Fibroblast of lung (primary cell): ENCODE measurements around the gene TSSK6. TPM values are rescaled to one million over a fixed set of nuclear protein-coding genes. Genes with fewer than 3 reads are reported as not detected.

Experiments
- DNase-seq, 2 donors: peaks; one replicate each; pipeline versions ENCODE4 v3.0.0 to v3.0.0-alpha.2; 2010; ENCODE audit warnings: low read depth in 2 of 2
- H2AFZ ChIP-seq: 2 replicates; pipeline ENCODE4 v1.5.1; 2012; ENCODE audit warnings: low read length, control low read depth, inconsistent platforms
- H3K27ac ChIP-seq: 2 replicates; pipeline ENCODE4 v1.5.1; 2011; ENCODE audit warnings: low read length, control low read depth; ENCODE audit not compliant: insufficient read depth
- H3K27me3 ChIP-seq: 2 replicates; pipeline ENCODE4 v1.5.1; 2011; ENCODE audit warnings: mild to moderate bottlenecking, low read length; ENCODE audit not compliant: control insufficient read depth, insufficient read depth
- H3K36me3 ChIP-seq: 2 replicates; pipeline ENCODE4 v1.5.1; 2011; ENCODE audit warnings: low read length; ENCODE audit not compliant: control insufficient read depth, insufficient read depth
- H3K4me1 ChIP-seq: 2 replicates; pipeline ENCODE4 v1.5.1; 2011; ENCODE audit warnings: low read length; ENCODE audit not compliant: control insufficient read depth, insufficient read depth; ENCODE audit errors: extremely low read depth
- H3K4me2 ChIP-seq: 2 replicates; pipeline ENCODE4 v1.5.1; 2011; ENCODE audit warnings: low read length, control low read depth; ENCODE audit not compliant: insufficient read depth; ENCODE audit errors: extremely low read depth
- H3K4me3 ChIP-seq, 4 experiments: fragments of 200-600 bp in 1 of 4; sonication (generic) in 1 of 4; replicated peaks in 1 of 4; 2 replicates each; pipeline ENCODE4 v1.5.1; 2011 to 2016; ENCODE audit warnings: low read length in 4 of 4, low read depth in 3 of 4, mild to moderate bottlenecking in 3 of 4, control low read depth in 2 of 4, inconsistent platforms in 1 of 4, mixed read lengths in 1 of 4; ENCODE audit not compliant: insufficient read depth in 1 of 4; ENCODE audit errors: control extremely low read depth in 1 of 4
- H3K79me2 ChIP-seq: 2 replicates; pipeline ENCODE4 v1.5.1; 2012; ENCODE audit warnings: mild to moderate bottlenecking, low read length, inconsistent platforms; ENCODE audit not compliant: control insufficient read depth, insufficient read depth
- H3K9ac ChIP-seq: 2 replicates; pipeline ENCODE4 v1.5.1; 2011; ENCODE audit warnings: mild to moderate bottlenecking, low read length, control low read depth; ENCODE audit not compliant: insufficient read depth
- H3K9me3 ChIP-seq: 2 replicates; pipeline ENCODE4 v1.5.1; 2012; ENCODE audit warnings: low read depth, low read length; ENCODE audit not compliant: control insufficient read depth, insufficient read depth
- H4K20me1 ChIP-seq: 2 replicates; pipeline ENCODE4 v1.5.1; 2011; ENCODE audit warnings: low read length; ENCODE audit not compliant: control insufficient read depth, insufficient read depth; ENCODE audit errors: extremely low read depth
- EZH2 ChIP-seq: IDR thresholded peaks from 2 replicates; pipeline ENCODE4 v1.5.1; 2012; ENCODE audit warnings: low read length, control low read depth, mild to moderate bottlenecking; ENCODE audit errors: missing control alignments
- polyA plus RNA-seq, 2 donors: library from polyadenylated mRNA; depleted of rRNA in 1 of 2; stranded (reverse) in 1 of 2; unstranded in 1 of 2; fragments of >200 nt; gene quantifications; 2 replicates each; pipeline ENCODE4 v1.2.1, GENCODE V29; 2011 to 2012; ENCODE audit warnings: missing spikeins in 1 of 2
- total RNA-seq: library from RNA; depleted of rRNA; stranded (reverse); fragments of >200 nt; gene quantifications from 2 replicates; pipeline ENCODE4 v1.2.1, GENCODE V29; 2014
- TF ChIP-seq, protein P1 (sequence below), 2 donors: IDR thresholded peaks in 1 of 2; conservative IDR thresholded peaks in 1 of 2; 1 replicate in 1 of 2; 2 replicates in 1 of 2; pipeline ENCODE4 v1.5.1; 2011 to 2012; ENCODE audit warnings: low read length in 2 of 2, control low read depth in 1 of 2, inconsistent platforms in 1 of 2, low read depth in 1 of 2, mild to moderate bottlenecking in 1 of 2

Gene TSSK6
- total and polyA plus RNA-seq, 2 donors (not counting 1 experiment from before 2014, with no cell fraction given), result 0.47 to 5.8 TPM

DNA sequence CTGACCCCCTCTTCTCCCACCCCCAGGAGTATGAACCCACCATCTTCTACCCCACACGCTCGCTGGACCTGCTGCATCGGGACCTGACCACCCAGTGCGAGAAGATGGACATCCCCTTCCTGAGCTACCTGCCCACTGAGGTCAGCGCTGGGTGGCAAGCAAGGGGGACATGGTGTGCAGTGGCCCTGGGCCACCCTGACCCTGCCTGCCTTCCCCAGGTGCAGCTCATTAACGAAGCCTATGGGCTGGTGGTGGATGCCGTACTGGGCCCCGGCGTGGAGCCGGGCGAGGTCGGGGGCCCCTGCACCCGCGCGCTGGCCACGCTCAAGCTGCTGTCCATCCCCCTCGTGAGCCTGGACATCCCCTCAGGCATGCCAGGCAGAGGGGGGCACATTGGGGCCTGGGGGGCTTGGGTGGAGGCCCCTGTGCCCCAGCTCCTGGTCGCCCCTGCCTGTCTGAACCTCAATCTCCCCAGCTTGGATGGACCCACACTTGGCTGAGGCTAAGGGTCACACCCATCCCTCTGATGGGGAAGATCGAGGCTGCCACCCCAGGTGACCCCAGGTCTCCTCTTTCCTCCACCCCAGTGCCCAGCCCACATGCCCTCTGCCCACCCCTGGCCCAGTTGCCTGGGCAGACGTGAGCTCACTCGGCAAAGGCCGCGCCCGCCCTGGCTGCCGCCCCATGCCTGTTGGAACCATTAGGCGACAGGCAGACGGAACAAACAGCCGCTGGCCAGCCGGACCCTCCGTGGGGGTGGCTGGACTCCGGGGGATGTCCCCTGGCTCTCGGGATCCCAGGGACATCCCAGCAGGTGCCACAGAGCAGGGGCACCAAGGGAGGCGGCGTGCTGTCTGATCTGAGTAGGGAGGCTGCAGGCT, 20.2 kb upstream of the TSSK6 start:
- TF ChIP-seq EZH2, result no peak
- TF ChIP-seq, protein P1, sequence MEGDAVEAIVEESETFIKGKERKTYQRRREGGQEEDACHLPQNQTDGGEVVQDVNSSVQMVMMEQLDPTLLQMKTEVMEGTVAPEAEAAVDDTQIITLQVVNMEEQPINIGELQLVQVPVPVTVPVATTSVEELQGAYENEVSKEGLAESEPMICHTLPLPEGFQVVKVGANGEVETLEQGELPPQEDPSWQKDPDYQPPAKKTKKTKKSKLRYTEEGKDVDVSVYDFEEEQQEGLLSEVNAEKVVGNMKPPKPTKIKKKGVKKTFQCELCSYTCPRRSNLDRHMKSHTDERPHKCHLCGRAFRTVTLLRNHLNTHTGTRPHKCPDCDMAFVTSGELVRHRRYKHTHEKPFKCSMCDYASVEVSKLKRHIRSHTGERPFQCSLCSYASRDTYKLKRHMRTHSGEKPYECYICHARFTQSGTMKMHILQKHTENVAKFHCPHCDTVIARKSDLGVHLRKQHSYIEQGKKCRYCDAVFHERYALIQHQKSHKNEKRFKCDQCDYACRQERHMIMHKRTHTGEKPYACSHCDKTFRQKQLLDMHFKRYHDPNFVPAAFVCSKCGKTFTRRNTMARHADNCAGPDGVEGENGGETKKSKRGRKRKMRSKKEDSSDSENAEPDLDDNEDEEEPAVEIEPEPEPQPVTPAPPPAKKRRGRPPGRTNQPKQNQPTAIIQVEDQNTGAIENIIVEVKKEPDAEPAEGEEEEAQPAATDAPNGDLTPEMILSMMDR (conservative IDR thresholded peaks at IDR 0.05 in 1 of 2, IDR thresholded peaks at IDR 0.05 in 1 of 2; ENCODE audit: low read depth in 1 of 2, low read length in 2 of 2), result no peak
- Histone ChIP-seq H4K20me1 (no peaks in the 10 kb centered on the region), H3K27ac (no peak overlapping the region), H3K27me3 (peaks cover 3% of the 10 kb centered on the region), H3K79me2 (no peaks in the 10 kb centered on the region), H3K9ac (no peak overlapping the region), H3K9me3 (no peaks in the 10 kb centered on the region), H3K4me2 (no peak overlapping the region), H3K36me3 (no peaks in the 10 kb centered on the region), H3K4me1 (no peaks in the 10 kb centered on the region), H2AFZ (no peak overlapping the region), H3K4me3 (no peak overlapping the region)
- DNase-seq, result no peak

DNA sequence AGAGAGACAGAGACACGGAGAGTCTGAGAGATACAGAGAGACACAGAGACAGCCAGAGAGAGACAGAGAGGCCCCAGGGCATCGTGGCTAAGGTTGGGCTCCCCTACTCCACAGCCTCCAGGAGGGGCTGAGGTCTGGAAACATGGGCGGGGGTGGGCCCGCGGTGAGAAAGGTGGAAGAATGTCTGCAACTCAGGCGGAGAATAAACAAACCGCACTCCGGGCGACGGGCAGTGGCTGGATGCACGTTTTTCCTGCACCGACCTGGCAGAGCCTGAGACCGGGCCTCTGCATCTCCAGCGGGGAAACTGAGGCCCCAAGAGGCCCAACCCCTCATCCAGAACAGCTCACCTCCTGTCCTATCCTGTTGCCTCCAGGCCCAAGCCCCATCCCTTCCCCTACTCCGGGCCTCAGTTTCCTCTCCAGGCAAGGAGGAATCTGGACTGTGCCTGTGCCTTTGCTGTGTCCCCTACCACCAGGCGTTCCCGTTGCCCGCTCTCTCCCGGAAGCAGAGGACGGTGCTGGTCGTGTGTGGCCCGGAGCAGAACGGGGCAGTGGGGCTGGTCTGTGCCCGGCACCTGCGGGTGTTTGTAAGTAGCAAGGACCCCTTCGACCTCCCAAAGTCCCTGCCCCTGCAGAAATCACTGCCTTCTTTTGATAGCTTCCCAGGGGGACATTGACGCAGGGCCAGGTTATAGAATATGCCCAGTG, 19.4 kb upstream of the TSSK6 start:
- no peak for DNase-seq
- Histone ChIP-seq H3K4me1 (no peaks in the 10 kb centered on the region), H3K4me3 (no peak overlapping the region), H4K20me1 (no peaks in the 10 kb centered on the region), H3K9me3 (no peaks in the 10 kb centered on the region), H3K27ac (no peak overlapping the region), H3K4me2 (no peak overlapping the region), H2AFZ (no peak overlapping the region), H3K79me2 (no peaks in the 10 kb centered on the region), H3K36me3 (no peaks in the 10 kb centered on the region), H3K9ac (no peak overlapping the region), H3K27me3 (peaks cover 3% of the 10 kb centered on the region)
- no peak for TF ChIP-seq EZH2
- TF ChIP-seq, protein P1 (conservative IDR thresholded peaks at IDR 0.05 in 1 of 2, IDR thresholded peaks at IDR 0.05 in 1 of 2; ENCODE audit: low read depth in 1 of 2, low read length in 2 of 2), result no peak

DNA sequence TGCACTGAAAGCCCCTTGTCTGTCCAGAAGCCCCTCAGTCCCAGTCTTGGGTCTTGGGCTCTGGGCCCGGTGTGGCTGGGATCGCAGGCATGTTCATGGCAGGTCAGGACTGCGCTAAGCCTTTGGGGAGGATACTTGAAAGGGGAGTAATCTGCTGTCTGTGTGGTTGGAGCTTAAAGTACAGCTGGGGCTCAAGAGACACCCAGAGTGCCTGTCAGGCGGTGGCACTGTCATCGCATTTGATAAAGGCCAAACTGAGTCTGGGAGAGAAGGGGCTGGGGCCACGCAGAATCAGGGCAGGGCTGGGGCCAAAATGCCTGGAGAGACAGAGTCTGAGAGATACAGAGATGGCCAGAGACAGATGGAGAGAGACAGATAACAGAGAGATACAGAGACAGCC, 18.5 kb upstream of the TSSK6 start:
- Histone ChIP-seq H3K36me3 (no peaks in the 10 kb centered on the region), H3K4me3 (no peak overlapping the region), H3K9me3 (no peaks in the 10 kb centered on the region), H3K9ac (no peak overlapping the region), H4K20me1 (no peaks in the 10 kb centered on the region), H3K27ac (no peak overlapping the region), H3K4me2 (no peak overlapping the region), H2AFZ (no peak overlapping the region), H3K27me3 (no peaks in the 10 kb centered on the region), H3K79me2 (no peaks in the 10 kb centered on the region), H3K4me1 (no peaks in the 10 kb centered on the region)
- TF ChIP-seq EZH2, result no peak
- TF ChIP-seq, protein P1 (conservative IDR thresholded peaks at IDR 0.05 in 1 of 2, IDR thresholded peaks at IDR 0.05 in 1 of 2; ENCODE audit: low read depth in 1 of 2, low read length in 2 of 2), result no peak
- no peak for DNase-seq
